AG08395 (cell line): ENCODE data around the gene XKR8.
A peak's percentile ranks its signal among the peaks of the same experiment; 100 is the strongest.

Experiments
- DNase-seq: peaks from one replicate; pipeline ENCODE4 v3.0.0; 2012; ENCODE audit warnings: mixed read lengths, low spot score

XKR8 gene

DNA sequence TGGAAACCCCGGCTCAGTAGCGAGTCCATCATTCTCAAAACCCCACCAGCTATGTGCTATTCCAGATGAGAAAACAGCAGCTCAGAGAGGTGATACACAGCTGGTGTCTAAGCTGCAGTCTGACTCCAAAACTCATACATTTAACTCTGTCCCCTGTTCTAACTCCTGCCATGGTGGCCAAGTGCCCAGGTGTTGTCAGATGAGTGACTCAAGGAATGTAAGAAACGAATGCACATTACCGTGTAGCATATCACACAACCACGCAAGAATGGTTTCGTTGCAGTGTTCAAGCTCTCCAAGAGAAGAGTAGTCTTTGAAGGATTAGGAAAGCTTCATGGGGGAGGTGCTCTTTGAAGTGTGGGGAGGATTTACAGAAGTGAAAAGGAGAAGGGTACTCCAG lies 4.7 kb upstream of the XKR8 start:
- DNase-seq = no peak

- DNase-seq = no peak
Observed at GRCh38 chr1:27956761-27957160, 3.0 kb upstream of the XKR8 start.

- DNase-seq = no peak
Observed at GRCh38 chr1:27957655-27958054, 2.1 kb upstream of the XKR8 start.

GRCh38 chr1:27958513-27958912 lies 1.3 kb upstream of the XKR8 start:
- DNase-seq = no peak

DNA sequence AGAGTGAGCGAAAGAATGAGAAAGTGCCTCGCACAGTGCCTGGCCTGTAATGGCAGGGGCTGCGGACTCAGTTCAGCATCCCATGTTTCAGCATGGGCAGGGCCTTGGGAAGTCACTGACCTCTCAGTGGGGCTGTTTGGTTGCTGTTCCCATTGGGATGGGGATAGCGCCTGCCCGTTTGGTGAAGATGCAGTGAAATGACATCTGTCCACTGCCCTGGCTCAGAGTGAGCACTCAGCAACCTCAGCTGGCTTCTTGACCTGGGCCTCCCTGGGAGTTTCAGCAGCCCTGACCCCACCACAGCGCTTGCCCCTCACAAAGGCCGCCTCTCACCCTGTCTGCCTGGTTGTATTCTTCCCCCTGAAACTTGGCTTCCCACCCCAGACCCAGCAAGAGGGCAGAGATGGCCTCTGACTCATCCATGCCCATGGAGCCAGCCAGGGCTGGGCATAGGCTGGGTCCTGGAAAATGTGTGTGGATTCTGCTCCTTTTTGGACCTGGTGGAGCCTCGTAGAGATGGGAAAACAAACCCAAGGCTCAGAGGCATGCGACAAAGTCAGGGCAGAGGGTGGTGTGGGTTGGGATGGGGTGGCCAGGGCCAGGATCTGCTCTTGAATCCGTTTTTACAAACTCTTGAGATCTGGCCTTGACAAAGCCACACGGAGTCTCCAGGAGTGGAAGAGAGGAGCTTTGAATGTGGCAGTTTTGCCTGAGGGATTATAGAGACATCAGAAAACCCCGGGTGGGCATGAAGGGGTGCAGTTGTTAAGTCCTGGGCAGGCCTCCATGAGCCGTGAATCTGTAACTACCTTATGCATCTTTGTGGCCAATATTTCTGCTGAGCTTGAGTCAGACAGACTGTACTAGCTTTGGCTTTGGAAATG lies 1.2 kb downstream of the XKR8 start:
- DNase-seq = peak; percentile 61

DNA sequence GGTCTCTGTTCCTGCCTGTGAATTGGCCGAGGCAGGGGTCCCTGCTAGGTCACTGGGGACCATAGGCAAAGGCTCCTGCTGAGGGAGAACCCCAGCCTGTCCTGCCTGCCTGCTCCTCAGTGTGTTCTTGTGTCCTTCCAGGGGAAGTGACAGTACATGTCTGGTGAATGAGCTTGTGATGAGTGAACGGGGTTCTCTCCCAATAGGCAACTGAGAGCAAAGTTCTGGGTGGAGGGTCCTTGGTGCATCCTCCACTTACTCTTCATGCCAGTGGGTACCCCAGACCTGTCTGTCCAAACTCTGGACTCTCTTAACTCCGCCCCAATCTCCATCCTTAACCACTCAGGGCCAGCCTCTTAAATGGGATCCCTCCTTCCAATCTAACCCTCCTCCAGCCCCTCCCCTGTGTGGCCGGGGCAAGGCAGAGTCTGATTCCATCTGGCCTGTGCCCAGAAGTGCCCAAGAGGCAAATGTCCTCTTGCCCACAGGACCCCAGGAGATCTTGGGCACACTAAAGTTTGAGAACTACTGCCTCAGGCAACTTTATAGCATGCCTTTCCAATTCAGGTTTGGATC lies 2.0 kb downstream of the XKR8 start:
- peak; percentile 22 for DNase-seq

DNA sequence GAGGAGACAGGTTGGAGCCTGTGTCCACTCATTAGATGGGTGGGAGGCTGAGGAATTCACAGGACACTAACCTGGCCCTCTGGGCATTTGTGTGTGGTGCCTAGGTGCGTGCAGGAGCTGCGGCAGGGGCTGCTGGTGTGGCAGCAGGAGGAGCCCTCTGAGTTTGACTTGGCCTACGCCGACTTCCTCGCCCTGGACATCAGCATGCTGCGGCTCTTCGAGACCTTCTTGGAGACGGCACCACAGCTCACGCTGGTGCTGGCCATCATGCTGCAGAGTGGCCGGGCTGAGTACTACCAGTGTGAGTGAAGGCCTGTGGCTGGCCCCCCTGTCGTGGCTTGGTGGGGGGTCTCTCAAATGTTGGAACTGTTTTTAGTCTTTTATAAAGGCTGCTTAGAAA lies 3.6 kb downstream of the XKR8 start:
- no peak for DNase-seq

DNA sequence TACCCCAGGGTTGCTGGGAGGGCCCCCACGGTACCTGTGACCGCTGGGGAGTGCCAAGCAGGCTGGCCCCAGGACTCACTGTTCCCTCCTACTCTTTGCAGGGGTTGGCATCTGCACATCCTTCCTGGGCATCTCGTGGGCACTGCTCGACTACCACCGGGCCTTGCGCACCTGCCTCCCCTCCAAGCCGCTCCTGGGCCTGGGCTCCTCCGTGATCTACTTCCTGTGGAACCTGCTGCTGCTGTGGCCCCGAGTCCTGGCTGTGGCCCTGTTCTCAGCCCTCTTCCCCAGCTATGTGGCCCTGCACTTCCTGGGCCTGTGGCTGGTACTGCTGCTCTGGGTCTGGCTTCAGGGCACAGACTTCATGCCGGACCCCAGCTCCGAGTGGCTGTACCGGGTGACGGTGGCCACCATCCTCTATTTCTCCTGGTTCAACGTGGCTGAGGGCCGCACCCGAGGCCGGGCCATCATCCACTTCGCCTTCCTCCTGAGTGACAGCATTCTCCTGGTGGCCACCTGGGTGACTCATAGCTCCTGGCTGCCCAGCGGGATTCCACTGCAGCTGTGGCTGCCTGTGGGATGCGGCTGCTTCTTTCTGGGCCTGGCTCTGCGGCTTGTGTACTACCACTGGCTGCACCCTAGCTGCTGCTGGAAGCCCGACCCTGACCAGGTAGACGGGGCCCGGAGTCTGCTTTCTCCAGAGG lies 6.8 kb downstream of the XKR8 start:
- no peak for DNase-seq

DNA sequence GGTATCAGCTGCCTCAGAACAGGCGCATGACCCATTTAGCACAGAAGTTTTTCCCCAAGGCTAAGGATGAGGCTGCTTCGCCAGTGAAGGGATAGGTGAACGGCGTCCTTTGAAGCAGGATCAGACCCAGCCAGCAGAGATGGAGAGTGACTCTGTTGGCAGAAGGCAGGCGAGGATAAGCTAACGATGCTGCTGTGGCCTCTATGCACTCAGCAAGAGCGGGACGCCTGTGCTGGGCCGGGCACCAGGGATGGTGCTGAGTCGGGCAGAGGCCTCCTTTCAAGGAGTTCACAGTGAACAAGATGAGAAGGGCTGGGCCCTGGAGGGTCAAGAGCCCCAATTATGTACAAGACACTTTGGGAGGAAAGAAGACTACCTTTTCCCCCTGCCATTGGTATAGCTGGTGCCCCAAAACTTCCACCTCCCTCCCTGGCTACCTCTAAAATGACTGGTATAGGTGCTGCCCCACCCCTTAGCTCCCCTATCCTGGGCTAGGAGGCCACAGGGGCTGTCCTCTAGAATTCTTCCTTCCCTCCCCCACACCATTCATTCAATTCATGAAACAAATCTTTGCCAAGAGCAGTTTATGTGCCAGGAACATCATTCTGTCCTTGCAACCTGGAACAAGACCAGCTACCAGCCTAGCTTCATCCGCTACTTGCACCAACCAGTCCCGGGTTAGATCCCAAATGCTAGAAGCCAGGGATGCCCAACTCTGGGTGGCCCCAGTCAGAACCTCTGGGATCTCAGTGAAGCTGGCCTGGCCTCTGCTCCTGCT lies 7.5 kb downstream of the XKR8 start:
- no peak for DNase-seq

- DNase-seq = no peak
Observed at GRCh38 chr1:27967884-27968466, 8.2 kb downstream of the XKR8 start.

DNA sequence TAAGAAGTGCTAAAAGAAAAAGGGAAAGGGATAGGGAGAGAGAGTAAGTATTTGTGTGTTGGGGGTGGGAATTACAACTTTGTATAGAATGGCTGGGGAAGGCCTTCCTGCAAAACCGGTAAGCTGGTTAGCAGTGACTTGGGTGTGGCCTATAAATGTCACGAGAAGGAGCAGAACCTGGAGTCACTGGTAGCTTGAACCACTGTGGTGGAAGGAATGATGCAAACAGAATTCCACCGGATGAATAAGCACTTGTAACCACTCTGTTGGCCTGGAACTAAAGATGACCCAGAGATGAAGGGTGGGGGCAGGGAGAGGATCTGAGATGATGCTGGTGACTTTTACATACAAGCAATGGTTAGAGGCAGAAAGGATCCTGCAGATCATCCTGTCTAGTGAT lies 8.9 kb downstream of the XKR8 start:
- peak; percentile 94 for DNase-seq

DNA sequence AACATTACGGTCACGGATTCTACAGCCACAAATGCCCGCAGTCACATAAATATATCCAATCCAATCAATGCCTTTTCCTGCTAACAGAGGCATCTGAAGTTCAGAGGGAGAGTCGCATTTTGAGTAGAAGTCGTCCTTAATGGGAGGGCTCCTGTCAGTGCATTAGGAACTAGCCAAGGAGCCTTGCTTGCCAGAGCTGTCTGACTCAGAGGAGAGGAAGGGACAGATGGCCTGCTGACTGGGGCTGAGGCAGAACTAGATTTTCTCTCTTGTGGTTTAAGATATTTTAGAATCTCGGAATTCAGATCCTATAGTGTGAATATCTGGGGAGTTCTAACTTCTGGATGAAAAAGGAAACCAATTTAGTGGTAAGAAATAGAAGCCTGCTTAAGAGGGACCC lies 10.6 kb downstream of the XKR8 start:
- peak; percentile 91 for DNase-seq

GRCh38 chr1:27971674-27972073 lies 11.9 kb downstream of the XKR8 start:
- peak; percentile 12 for DNase-seq

GRCh38 chr1:27972141-27972540 lies 12.4 kb downstream of the XKR8 start:
- no peak for DNase-seq

DNA sequence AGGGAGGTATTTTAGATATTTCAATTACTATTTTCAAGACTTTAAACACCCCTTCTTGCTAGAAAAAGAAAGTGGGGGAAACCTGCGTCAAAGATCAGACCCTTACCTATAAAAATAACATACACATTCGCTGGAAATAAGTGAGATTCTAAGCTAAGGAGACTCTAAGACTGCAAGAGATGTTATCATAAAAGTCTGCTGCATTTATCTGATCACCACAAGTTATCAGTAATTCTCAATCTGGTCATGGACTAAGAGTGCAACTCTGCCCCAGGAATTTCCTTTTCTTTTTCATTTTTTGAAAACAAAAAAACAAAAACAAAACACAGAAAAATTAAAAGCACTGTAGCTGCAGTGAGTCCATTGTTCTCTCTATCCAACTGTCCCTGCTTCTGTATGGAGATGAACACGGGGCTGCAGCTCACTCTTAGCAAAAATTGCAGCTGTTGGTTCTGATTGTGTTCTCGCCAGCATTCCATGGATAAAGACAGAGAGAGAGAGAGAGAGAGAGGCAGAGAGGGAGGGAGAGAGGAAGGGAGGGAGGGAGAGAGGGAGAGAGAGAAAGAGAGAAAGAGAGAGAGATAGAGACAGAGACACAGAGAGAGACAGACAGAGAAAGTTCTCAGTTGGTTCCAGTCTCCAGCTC lies 14.1 kb downstream of the XKR8 start:
- DNase-seq = no peak

DNA sequence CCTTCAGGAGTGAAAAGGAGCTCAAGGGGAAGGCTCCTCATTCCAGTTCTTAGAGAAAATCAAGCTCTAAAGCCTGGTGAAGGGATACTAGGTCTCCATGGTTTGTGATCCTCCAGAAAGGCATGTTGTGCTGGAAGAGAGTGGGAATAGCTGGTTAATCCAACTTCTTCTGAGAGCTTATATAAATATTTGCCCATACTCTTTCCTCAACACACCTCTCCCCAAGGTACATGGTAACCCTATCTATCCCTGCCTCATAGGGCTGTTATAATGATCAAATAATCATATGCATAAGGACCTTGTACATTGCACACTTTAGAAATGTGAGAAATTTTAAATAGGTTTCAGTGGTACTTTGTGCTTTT lies 14.6 kb downstream of the XKR8 start:
- no peak for DNase-seq

GRCh38 chr1:27979151-27979858 lies 19.5 kb downstream of the XKR8 start:
- peak; percentile 62 for DNase-seq

DNA sequence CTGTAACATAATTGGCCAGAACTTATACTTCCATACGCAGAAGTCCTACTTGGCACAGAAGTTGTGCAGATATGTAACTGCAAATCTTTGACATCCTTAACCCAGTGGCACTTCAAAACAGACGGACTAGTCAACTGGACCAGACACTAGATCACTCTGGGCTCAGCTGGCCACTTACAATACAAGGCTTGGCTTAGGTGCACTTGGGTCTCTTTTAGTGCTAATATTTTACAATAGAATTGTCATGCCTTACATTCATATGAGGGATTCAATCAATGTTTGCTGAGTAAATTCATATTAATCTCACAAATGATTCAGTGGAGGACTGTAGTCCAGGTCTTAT lies 20.1 kb downstream of the XKR8 start:
- DNase-seq = no peak

DNA sequence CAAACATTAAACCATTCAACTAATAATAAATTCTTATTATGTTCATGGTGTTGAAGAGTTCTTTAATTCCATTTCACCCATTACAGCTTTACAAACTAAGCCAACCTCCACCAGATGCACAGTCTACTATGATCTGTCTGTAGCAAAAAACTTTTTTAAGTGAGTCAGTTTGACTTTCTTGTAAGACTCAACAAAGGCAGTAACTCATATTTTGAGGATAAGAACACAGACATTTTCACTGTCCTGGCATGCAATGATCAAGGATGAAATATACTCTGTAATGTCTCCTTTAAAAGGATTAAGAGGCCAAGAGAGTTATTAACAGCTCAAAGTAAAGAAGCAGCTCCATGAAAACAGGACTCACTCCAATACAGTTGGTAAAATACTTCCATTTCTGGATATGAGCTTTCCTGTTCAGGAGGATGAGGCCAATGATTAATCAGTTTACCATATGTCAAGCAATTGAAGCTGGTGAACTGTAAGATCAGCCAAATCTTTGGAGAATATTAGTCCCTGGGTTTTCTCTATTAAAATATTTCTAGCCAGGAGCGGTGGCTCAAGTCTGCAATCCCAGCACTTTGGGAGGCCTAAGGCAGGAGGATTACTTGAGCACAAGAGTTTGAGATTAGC lies 20.6 kb downstream of the XKR8 start:
- no peak for DNase-seq

- no peak for DNase-seq
Observed at GRCh38 chr1:27981145-27981544, 21.4 kb downstream of the XKR8 start.
